Activated CD4-positive, alpha-beta T cell treated with anti-CD3 and anti-CD28 coated beads for 48 hours (primary cell): Measurements from ENCODE around the gene KCNH4.
A peak's percentile ranks its signal among the peaks of the same experiment; 100 is the strongest.
"Not testable (repeated sequence)": the region's sequence is repeated elsewhere in the genome, so short reads cannot be mapped to it uniquely, and the experiment has no call there.

Experiments used
- DNase-seq: peaks from one replicate; pipeline ENCODE4 v3.0.0-alpha.2; 2020

Gene KCNH4

DNA sequence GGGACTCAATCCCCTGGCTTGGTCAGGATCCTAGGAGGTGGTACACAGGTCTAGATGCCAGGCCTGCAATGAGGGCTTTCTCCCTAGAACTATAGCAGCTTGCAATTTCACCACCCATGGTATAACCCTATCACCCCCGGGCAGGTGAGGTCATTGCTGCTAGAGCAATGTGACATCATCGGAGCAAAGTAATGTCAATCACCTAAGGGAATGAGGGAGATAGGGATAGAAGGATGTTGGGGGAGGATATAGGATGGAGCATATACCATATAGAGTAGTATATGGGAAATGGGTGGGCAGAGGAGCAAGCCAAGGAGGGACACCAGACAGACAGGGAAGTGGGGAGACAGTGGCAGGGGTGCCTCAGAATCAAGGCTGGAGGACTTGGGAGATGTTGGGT is 3.3 kb downstream of the KCNH4 start:
- DNase-seq = no peak

DNA sequence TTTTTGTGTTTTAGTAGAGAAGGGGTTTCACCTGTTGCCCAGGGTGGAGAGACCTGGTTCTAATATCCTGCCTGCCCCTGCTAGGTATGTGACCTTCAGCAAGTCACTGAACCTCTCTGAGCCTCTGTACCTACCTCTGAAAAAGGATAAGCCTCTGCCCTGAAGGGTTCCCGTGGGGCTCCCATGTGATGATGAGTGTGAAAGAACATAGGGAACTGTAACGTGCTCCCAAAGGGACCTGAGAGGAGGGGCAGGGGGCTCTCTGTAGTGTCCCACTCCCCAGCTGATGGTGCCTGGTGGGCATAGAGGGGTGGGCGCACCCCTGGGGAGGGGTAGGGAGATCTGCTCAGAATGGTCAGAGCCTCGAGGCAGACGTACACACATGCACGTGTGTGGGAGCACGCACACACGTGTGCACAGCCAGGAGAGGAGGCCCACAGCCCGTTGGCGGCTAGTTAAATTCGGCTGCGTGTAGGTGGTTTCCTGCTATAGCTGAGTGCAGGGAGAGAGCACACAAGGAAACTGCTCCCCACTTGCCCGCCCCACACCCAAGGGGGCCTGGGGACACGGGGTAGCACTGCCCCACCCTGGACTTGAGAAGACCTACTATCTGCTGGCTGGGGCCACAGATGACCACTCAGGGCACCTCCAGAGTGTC is 6.7 kb downstream of the KCNH4 start:
- no peak for DNase-seq

DNA sequence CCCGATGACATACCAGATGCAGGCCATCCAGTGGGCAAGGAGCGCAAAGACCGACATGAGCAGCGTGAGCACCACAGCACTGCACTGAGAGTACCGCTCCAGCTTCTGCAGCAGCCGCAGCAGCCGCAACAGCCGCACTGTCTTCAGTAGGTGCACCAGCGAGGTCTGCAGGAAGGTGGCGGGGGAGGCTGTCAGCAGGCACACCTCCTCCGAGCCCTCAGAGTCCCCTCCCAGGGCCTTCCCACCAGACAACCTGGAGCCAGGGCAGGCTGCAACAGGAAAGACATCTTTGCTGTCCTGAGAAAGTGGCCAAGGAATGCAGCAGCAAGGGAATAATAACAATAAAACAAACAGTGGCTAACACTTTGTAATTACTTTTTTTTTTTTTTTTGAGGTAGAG is 9.1 kb downstream of the KCNH4 start:
- DNase-seq = no peak

DNA sequence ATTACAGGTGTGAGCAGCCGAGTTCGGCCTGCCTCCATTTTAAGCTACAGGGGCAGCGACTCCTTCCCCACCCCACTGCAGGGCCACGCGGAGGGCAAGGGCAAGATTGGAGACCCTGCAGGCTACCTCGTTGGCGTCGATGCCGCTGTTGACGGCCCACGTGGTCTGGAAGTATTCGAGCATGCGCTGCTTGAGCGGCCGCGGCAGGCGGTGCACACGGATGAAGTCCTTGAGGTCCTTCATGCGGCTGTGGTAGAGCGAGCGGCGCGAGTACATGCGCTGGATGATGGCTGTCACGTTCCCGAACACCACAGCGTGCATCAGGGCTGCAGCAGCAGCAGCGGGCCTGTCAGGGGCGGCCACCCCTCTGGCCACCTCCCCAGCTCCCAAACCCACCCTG is 11.6 kb downstream of the KCNH4 start:
- no peak for DNase-seq

DNA sequence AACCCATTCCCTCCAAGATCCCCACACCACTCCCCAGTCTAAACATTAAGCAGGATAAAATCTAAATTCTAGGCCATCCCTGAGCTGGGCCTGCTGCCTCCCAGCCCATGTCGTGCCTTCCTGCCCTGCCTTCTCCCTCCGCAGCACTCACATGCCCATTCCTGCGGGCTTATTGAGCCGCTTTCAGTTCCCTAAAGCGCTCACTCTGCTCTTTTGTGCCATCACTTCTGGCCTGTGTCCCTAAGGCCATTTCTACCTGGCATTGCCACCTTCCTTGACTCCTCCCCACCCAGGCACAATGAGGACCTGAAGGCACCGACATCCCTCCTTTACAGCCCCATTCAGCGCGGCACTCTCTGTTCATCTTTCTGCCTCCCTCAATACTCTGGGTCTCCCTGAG is 13.1 kb downstream of the KCNH4 start:
- no peak for DNase-seq

DNA sequence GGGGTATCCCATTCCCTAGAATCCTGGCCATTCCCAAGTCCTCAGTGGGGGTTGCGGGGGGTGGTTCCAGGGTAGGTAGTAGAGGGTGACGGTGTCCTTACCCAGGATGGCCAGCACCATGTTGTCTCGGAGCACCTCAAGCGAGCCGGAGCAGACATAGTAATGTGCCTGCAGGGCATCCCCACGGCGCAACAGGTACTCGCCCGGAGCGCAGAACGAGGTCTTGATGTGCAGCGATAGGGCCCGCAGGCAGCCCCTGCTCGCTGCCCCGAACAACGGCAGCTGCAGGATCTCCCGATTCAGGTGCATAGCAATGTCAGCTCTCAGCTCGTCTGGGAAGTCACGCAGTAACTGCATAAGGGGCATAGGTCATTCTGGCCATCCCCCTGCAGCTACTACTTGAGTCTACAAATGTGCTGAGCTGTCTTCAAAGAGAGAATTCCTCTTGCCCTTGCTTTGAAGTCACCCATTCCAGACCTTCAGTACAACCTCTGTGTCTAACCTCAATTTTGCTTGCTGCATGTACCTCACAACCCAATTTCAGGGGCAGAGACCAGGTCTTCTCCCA is 14.7 kb downstream of the KCNH4 start:
- no peak for DNase-seq

DNA sequence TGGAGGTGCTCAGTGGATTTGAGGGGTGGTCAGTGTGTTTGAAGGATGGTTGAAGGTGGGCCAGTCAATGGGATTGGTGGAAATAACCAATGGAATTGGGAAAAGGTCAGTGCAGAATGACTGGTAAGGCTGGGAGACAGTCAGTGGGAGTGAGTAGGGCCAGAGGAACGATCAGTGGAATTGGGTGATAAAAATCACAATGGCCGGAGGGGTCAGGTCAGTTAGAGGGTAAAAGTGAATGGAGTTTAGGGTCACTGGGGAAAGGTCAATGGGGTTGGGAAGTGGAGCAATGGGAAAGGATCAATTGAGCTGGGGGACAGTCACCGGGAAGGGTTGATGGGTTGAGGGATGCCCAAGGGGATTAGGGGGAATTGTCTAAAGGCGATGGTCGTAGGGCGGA is 15.2 kb downstream of the KCNH4 start:
- no peak for DNase-seq

DNA sequence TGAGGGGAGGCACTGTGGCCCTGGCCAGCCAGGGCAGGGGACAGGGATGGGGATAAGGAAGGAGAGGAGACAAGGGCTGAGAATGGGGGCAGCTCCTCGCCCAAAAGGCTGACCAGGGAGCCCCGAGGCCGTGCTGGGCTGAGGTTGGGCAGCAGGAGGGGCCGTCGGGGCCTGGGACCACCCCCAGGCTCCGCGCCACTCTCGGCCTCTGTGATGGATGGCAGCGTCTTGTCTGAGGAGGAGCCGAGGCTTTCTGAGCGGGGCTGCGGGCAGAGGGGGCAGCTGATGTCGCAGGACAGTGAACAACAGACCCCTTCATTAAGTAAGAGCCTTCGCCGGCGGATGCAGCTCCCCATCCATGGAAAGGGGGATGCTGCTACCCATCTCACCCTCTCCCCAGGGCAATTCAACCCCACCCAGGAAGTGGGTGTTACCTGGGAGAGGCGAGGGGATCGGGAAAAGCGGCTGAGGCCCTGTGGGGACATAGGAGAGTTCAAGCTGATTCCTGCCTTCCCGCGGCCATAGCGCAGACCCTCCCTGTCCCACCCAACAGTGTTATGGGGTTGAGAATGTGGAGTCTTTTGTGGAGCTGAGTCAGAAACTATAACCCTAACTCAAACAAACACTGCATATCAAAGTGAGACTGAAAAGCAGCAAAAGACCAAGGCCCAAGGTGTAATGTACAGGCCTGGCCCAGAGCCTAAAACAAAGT is 17.1 kb downstream of the KCNH4 start:
- no peak for DNase-seq

DNA sequence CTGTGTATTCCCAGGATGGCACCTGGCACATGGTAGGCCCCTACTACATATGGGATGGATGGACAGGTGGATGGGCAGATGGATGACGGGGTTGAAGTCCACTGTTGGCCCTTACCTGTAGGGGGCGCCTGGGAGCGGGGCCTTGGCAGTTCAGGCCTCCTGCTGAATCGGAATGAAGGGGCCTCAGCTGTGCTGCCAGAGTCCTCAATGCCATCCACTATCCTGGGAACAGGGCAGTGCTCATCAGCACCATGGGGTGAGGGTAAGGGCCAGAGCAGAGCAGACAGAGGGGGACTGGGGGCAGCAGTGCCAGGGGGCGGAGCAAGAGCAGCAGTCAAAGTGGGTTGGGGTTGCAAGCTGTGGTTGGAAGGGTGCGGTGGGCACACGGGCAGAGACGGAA is 17.8 kb downstream of the KCNH4 start:
- DNase-seq = peak; percentile 79

DNA sequence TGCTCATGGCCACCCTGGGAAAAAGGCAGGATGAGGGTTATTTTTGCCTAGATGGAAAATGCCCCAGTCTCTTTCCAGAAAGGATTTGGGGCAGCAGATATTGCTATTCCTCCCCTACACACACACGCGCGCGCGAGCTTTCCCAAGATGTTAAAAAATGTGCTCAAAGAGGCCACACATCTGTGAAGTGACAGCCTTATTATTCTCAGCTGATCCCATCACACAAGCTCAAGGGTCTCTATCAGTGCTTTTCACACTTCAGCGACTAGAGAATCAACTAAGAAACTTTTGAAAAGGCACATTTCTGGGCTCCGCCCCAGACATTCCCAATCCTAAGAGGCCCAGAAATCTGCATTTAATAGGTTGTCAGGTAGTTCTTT is 20.4 kb downstream of the KCNH4 start:
- DNase-seq = no peak

DNA sequence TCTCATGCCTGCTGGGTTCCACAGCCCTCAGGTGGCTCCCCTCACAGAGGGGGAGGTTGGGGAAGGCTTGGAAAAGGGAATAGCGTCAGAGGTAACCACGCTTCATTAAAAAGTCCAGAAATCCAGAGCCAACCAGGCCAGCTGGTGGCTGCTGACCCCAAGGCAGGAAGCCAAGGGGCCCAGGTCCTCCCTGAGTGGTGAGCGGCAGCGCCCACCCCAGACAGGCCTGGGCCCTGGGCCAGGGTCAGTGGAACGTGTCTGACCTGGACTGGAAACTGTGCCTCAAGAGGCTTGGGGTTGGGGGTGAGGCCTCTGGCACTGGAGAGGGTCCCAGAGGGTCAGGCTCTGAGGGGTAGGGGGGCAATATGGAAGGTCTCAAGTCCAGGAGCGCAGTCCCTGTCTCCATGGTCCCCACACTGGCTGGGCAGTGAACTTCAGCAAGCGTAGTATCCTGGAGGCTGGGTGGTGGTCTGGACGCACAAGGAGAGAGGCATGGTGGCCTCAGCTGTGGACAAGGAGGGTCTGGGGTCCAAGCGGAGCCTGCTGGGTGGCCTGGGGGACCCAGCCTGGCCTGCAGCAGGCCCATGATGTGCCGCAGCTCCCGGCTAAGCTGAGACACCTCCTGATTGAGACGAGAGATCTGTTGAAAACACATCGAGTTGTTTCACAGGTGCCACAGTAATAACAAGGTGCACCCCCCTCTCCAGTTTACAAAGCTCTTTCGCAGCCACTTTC is 21.0 kb downstream of the KCNH4 start:
- DNase-seq = no peak

DNA sequence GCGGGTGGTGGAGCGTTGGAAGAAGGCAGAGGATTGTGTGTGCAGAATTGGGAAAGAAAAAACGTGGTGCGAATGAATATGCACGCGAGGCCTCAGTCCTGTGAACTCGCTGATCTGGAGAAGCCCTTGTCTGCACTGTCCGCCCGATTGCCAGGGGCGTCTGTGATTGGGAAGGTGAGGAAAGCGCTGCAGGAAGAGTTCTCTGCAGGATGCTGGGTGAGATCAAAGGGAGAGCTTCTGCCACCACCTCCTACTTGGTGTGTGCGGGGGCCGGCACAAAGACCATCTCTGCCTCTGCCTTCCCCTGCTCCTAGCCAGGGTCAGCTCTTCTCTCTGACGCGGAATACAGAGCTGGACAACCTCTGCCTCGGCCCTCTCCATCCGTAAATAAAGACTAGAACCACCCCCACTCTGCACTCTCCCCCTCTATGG is 25.3 kb downstream of the KCNH4 start:
- DNase-seq = no peak

DNA sequence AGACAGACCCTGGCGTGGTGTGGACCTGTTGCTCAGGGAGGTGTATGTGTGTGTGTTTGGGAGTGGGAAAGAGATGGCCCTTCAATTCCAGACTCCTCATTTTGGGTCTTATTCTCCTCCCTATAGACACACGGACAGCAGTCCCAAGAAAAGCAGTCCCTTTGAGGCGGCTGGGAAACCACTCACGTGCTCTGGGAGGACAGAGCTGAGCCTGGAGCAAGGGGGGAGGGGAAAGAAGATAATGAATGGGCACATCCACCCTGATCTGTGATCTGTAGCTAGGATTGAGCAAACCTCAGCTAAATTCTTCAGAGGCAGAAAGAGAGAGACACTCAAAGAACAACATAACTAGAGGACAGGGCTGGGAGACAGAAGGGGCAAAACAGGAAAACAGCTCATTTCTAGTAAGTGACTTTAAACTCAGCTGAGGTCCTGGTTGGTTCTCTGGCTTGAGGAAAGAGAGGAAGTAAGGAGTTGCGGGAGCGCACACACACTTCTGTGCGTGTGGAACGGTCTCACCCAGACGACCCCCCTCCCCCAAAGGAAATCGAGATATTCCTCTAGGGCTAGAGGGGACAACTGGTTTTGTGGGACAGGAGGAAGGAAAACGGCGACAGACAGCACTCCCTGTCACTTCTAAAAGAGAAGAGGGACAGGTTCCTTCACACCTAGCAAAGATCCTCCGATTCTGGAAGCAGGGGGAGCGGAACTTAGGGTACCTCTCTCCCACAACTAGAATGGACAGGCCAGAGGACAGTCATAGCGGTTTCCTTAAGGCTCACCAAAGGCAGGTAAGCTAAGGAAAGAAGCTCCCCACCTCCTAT is 26.8 kb downstream of the KCNH4 start:
- DNase-seq = no peak

DNA sequence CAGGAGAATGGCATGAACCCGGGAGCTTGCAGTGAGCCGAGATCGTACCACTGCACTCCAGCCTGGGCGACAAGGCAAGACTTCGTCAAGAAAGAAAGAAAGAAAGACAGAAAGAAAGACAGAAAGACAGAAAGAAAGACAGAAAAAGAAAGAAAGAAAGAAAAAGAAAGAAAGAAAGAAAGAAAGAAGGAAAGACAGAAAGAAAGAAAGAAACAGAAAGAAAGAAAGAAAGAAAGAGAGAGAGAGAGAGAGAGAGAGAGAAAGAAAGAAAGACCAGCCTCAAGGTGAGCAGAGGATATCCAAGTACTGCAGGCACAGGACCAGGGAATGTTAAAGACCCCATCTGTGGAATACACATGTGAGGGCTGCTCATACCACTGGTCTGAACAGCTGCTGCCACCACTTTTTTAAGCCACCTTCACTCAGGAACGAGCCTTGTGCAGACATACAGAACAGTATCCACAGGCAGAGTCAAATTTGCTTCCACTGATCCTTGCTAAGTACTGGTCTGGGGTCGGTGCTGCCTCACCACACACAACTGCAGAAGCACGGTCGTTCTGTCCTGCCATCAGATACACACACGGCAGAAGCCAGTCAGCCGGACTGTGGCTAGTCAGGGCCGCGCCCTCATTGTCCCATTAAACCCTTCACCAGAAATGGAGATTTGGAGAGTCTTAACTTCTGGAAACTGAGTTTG is 33.9 kb downstream of the KCNH4 start:
- DNase-seq = no peak

DNA sequence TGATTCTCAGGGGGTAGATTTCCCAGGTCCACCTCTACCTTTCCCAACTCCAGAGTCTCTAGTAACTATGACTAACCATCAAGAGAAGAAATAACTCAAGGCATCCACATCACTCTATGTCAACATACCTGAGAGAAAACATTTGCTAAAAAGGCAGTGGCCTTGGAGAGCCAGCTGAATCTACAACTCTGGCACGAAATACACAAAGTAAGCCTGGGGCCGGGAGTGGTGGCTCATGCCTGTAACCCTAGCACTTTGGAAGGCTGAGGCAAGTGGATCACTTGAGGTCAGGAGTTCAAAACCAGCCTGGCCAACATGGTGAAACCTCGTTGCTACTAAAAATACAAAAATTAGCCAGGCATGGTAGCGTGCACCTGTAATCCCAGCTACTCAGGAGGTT is 37.8 kb downstream of the KCNH4 start:
- not testable (repeated sequence) for DNase-seq

DNA sequence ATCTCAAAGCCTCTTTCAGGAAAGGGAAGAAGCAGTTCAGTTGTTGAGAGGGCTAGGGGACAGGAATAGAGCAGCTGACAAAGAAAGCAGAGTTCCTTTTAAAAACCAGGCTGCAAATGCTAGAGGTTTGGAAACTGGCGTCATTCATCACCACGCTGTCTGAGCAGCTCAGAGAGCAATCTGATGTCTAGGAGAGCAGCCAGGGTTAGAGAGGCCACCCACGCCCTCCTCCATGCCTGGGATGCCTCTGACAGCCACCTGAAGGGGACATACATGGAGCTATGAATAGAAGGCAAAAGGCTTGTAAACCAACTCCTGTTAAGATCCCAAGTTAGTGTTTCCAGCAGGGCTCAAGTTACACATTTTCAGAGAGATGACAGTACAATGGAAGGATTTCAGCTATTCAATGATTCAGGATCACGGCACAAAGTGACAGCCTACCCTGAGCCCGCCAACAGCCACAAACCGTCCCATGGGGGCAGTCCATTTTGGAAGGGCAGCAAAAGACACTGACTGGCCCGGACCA is 38.5 kb downstream of the KCNH4 start:
- no peak for DNase-seq

DNA sequence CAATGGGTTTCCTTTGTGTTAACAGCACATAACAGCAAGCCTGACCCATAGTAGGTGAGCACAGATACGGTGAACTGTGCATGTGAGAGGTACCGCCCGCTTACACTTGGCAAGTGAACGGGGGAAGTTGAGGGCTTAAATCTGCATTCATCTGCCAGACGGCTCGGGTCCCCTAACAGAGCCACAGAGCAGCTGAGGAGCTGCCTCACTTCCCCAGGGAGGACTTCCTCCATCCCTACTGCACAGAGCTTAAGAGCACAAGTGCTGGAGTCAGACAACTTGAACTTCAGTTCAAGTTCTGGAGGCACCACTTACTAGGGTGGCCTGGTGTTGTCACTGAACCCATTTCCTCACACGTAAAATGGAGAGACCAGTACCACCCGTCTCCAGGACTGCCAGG is 39.6 kb downstream of the KCNH4 start:
- DNase-seq = no peak

DNA sequence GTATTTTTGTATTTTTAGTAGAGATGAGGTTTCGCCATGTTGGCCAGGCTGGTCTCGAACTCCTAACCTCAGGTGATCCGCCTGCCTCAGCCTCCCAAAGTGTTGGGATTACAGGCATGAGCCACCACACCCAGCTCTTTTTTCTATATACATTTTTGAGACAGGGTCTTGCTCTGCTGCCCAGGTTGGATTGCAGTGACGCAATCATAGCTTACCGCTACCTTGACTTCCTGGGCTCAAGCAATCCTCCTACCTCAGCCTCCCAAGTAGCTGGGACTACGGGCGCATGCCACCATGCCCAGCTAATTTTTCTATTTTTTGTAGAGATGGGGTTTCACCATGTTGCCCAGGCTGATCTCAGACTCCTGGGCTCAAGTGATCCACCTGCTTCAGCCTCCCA is 40.3 kb downstream of the KCNH4 start:
- not testable (repeated sequence) for DNase-seq

DNA sequence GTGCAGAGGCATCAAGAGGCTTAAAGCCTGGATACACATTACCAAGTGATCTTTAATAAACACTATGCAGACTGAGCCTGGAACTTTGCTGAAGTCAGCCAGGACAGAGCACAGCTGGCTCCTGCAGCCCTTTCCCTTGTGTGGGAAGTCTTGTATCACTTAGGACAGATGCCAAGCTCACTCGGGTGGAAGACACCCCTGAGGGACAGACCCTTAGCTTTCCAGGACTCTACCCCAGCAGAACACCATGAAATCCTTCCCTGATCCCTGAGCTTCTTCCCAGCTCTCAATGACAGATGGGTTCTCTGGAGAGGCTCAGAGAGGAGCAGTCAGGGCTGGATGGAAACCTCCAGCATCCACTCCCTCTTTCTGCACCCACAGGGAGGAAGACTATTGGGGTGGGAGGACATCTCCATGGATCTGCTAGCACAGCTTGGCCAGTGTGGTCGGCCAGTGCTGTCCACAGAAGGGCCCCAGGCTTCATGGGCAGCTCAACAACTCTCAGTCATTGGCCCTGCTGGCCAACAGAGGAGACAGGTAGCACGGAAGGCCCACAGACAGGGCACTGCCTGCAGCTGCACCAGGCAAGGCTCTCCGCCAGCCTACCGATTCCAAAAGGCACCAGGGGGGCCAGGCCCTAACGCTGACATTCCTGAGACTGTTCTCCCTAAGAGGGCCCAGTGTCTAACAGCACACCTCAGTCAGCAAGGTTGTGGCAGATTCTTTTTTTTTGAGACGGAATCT is 42.0 kb downstream of the KCNH4 start:
- DNase-seq = no peak

DNA sequence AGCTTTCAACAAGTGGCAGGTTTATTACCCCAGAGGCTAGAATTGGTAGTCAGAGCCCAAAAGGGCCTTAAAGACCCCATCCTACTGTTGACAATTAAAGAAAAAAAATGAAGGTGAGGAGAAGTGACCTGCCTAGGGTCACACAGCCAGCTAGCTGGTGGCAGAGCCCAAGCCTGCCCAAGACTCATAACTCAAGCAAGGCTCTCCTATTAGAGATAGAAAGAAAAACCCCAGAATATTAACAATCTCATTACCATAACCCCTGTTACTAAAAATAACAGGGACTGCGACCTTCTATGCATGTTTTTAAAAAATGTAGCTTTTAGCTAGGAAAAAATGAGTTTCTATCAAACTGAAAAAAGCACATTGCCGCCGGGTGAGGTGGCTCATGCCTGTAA is 44.3 kb downstream of the KCNH4 start:
- no peak for DNase-seq
